K562 (cell line): ENCODE measurements around the gene CAPRIN2. TPM values are rescaled to one million over a fixed set of nuclear protein-coding genes. Genes with fewer than 3 reads are reported as not detected.
A peak's percentile ranks its signal among the peaks of the same experiment; 100 is the strongest.

Experiments used
- CXXC5 ChIP-seq: fragments of 250-450 bp; sonication (Bioruptor Pico); IDR thresholded peaks from 2 replicates; pipeline ENCODE4 v1.8.0; 2022; ENCODE audit warnings: inconsistent platforms, mild to moderate bottlenecking, moderate library complexity
- FOS ChIP-seq: IDR thresholded peaks from 3 replicates; pipeline ENCODE4 v1.6.1; 2011; ENCODE audit not compliant: insufficient read length; ENCODE audit errors: extremely low read depth
- GTF2F1 ChIP-seq: IDR thresholded peaks from 2 replicates; pipeline ENCODE4 v1.6.1; 2011; ENCODE audit warnings: low read depth, low read length, improper control_type of control experiment
- HDAC1 ChIP-seq, 2 experiments: fragments of 450-650 bp; IDR thresholded peaks; 2 replicates each; pipeline ENCODE4 v1.6.1; 2016 to 2017; ENCODE audit warnings: inconsistent platforms in 1 of 2, mild to moderate bottlenecking in 1 of 2, moderate library complexity in 1 of 2
- HES1 ChIP-seq: fragments of 450-650 bp; IDR thresholded peaks from 2 replicates; pipeline ENCODE4 v1.6.1; 2016; ENCODE audit warnings: low read depth, mild to moderate bottlenecking, moderate library complexity
- NCOA6 ChIP-seq: fragments of 450-650 bp; IDR thresholded peaks from 2 replicates; pipeline ENCODE4 v1.6.1; 2017; ENCODE audit warnings: mild to moderate bottlenecking
- NUFIP1 ChIP-seq: fragments of 450-650 bp; IDR thresholded peaks from 2 replicates; pipeline ENCODE4 v1.6.1; 2018; ENCODE audit not compliant: partially characterized antibody
- PCBP2 ChIP-seq: fragments of 200-400 bp; formaldehyde crosslinking; IDR thresholded peaks from 2 replicates; pipeline ENCODE4 v1.6.1; 2018; ENCODE audit warnings: low read length, low read depth, mild to moderate bottlenecking, moderate library complexity; ENCODE audit not compliant: poor library complexity, severe bottlenecking
- SMAD2 ChIP-seq: fragments of 150-350 bp; IDR thresholded peaks from 2 replicates; pipeline ENCODE4 v1.6.1; 2014; ENCODE audit warnings: low read depth, mild to moderate bottlenecking, low read length
- SREBF2 ChIP-seq: sonication (generic); formaldehyde crosslinking; IDR thresholded peaks from 2 replicates; pipeline ENCODE4 v1.4.0; 2020; ENCODE audit warnings: mild to moderate bottlenecking, missing genetic modification reagents
- STAT5A ChIP-seq: IDR thresholded peaks from 2 replicates; pipeline ENCODE4 v1.6.1; 2012; ENCODE audit warnings: low read length, inconsistent platforms, borderline replicate concordance
- TFAM ChIP-seq: fragments of 250-450 bp; sonication (Bioruptor Pico); conservative IDR thresholded peaks from 2 replicates; pipeline ENCODE4 v1.5.0; 2021; ENCODE audit warnings: mild to moderate bottlenecking, moderate library complexity
- TSHZ1 ChIP-seq: fragments of 250-450 bp; sonication (Bioruptor Pico); IDR thresholded peaks from 2 replicates; pipeline ENCODE4 v1.4.0; 2020; ENCODE audit warnings: mild to moderate bottlenecking, moderate library complexity
- ZBTB17 ChIP-seq: fragments of 450-650 bp; formaldehyde crosslinking; IDR thresholded peaks from 2 replicates; pipeline ENCODE4 v1.4.0; 2020; ENCODE audit warnings: mild to moderate bottlenecking
- ZBTB49 ChIP-seq: sonication (generic); formaldehyde crosslinking; IDR thresholded peaks from 2 replicates; pipeline ENCODE4 v1.8.0; 2022; ENCODE audit warnings: missing genetic modification reagents, mild to moderate bottlenecking, borderline replicate concordance
- ZHX1 ChIP-seq: fragments of 150-350 bp; conservative IDR thresholded peaks from 2 replicates; pipeline ENCODE4 v1.6.1; 2014; ENCODE audit warnings: low read length
- ZNF507 ChIP-seq: conservative IDR thresholded peaks from 2 replicates; pipeline ENCODE4 v1.6.1; 2017; ENCODE audit warnings: missing genetic modification characterization, missing compliant biosample characterization
- ZNF586 ChIP-seq: fragments of 450-650 bp; formaldehyde crosslinking; conservative IDR thresholded peaks from 2 replicates; pipeline ENCODE4 v1.4.0; 2020; ENCODE audit warnings: mild to moderate bottlenecking, moderate library complexity
- ZNF766 ChIP-seq: fragments of 200-800 bp; sonication (Bioruptor generic); conservative IDR thresholded peaks from 2 replicates; pipeline ENCODE4 v1.6.1; 2016; ENCODE audit warnings: missing genetic modification characterization, missing compliant biosample characterization
- polyA plus RNA-seq, 8 experiments: library from polyadenylated mRNA; depleted of rRNA in 4 of 8; stranded (reverse) in 5 of 8; unstranded in 3 of 8; fragments of >200 nt; fragmentation: Nextera tagmentation in 2 of 8; fragmentation: Illumina TruSeq in 1 of 8; extraction: Ambion mirVana in 2 of 8; extraction: Trizol in 1 of 8; gene quantifications; 2 replicates each; pipeline versions ENCODE4 v1.2.1 to v1.2.3, GENCODE V29; 2011 to 2014; ENCODE audit warnings: inconsistent platforms in 1 of 8, missing spikeins in 1 of 8
- total RNA-seq, 7 experiments: library from RNA; depleted of rRNA in 6 of 7; stranded (reverse); fragments of >200 nt in 6 of 7; fragmentation: Illumina TruSeq in 2 of 7; extraction: Trizol in 2 of 7; gene quantifications; 2 replicates each; pipeline versions ENCODE4 v1.2.1 to v1.2.3, GENCODE V29; 2011 to 2021; ENCODE audit warnings: low replicate concordance in 1 of 7

Gene CAPRIN2
- total and polyA plus RNA-seq, 9 of the 15 experiments (the other 6 are each of a cell fraction or from before 2014, with no cell fraction given): 2.3 to 14.5 (median 8.9) TPM

DNA sequence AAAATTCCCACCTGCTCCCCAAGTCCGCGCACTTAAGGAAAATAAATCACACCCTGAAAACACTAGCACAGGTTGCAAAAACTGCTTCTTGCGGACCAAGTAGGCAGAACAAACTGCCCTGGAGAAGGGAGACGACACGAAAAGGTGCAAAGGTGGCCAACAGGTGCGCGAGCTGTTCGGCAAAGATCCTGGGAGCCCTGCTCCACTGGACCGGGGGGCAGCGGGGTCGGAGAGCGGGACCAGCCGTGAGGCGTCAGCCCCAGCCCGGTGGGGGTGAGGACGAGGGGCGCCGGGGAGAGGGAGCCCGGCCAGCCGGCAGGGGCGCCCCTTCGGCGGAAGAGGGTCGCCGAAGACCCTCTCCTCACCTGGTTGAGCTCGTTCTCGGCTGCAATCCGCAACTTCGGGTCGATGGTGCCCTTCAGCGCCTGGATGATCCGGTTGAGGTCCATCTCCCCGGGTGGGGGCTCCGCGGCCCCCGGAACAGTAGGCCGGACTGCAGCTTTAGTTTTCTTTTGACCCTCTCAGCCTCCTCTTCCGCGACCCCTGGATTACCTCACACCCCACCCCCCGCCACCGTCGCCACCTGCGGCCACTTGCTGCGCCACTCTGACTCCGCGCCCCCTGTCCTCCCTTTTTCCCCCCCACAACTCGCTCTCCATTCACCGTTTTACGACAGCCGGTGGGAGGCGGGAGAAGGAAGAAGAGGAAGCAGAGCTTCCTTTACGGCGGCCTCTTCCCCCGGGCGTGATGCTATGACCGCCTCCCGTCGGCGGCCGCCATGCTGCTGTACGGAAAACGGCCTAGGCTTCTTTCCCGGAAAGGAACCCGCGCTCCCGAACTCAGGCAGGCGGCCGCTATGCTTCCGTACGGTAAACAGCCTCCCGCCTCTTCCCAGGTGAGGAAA lies 59.3 kb downstream of the CAPRIN2 start, which contains the start of gene IPO8 (continued):
- TF ChIP-seq ZNF507 (tag): no peak
- no peak for TF ChIP-seq SREBF2 (CRISPR knock-in tag)
- no peak for TF ChIP-seq NUFIP1
- TF ChIP-seq HES1: no peak
- TF ChIP-seq ZNF586 (CRISPR knock-in tag): no peak
- no peak for TF ChIP-seq TSHZ1 (CRISPR knock-in tag)
- TF ChIP-seq NCOA6: no peak
- no peak for TF ChIP-seq PCBP2
- no peak for TF ChIP-seq ZHX1
- TF ChIP-seq ZNF766 (CRISPR knock-in tag): peak; percentile 72
- no peak for TF ChIP-seq TFAM (CRISPR knock-in tag)
- no peak for TF ChIP-seq FOS
- peak in 1 of 2 experiments; percentile 14; a peak in 1 of 4 replicates for TF ChIP-seq HDAC1 (IDR thresholded peaks at IDR 0.05)
- TF ChIP-seq GTF2F1: 0 out of 2 replicates have a peak, but pooled peaks have one; percentile 43
- no peak for TF ChIP-seq STAT5A
- TF ChIP-seq ZBTB17 (CRISPR knock-in tag): no peak
- peak; percentile 65 for TF ChIP-seq CXXC5 (CRISPR knock-in tag)
- TF ChIP-seq ZBTB49 (CRISPR knock-in tag): no peak
- TF ChIP-seq SMAD2: no peak
